B cell (primary cell): ENCODE measurements around the gene EXOC6. TPM values are rescaled to one million over a fixed set of nuclear protein-coding genes. Genes with fewer than 3 reads are reported as not detected.

Experiments
- ATAC-seq: fragments of 200-7000 bp; cut with Tn5 transposase; one replicate; pipeline ENCODE4 v1.10.0; 2021; ENCODE audit warnings: low read depth, mild to moderate bottlenecking, moderate number of reproducible peaks, moderate library complexity
- CTCF ChIA-PET: fragments of 350-600 bp; sonication (Branson Sonifier 250); formaldehyde crosslinking; loops from one replicate; lab custom pipeline; 2021; ENCODE audit warnings: antibody characterized with exemption, inconsistent platforms; lab: Charles Lee
- POLR2A ChIA-PET: fragments of 350-600 bp; sonication (Branson Sonifier 250); formaldehyde crosslinking; loops from one replicate; lab custom pipeline; 2021; ENCODE audit warnings: antibody characterized with exemption; lab: Charles Lee
- DNase-seq: peaks from one replicate; pipeline ENCODE4 v3.0.0; 2013
- H2AFZ ChIP-seq: 2 replicates; pipeline ENCODE4 v1.6.1; 2012; ENCODE audit warnings: mild to moderate bottlenecking, low read depth, low read length; ENCODE audit not compliant: insufficient read depth, poor library complexity, severe bottlenecking
- H3K27ac ChIP-seq, 2 donors: 1 replicate in 1 of 2; 2 replicates in 1 of 2; pipeline ENCODE4 v1.5.1; 2012 to 2013; ENCODE audit warnings: low read length in 2 of 2, mild to moderate bottlenecking in 2 of 2, moderate library complexity in 1 of 2
- H3K27me3 ChIP-seq, 4 experiments: fragments of 200-600 bp in 1 of 4; sonication (generic) in 1 of 4; replicated peaks in 1 of 4; 1 replicate in 2 of 4; 2 replicates in 2 of 4; pipeline versions ENCODE4 v1.6.1 to v1.7.0; 2013 to 2016; ENCODE audit warnings: low read length in 3 of 4, mild to moderate bottlenecking in 2 of 4, mixed read lengths in 1 of 4, moderate library complexity in 1 of 4; ENCODE audit not compliant: insufficient read depth in 4 of 4, control insufficient read depth in 3 of 4; ENCODE audit errors: control extremely low read depth in 1 of 4
- H3K36me3 ChIP-seq, 2 experiments: replicated peaks in 1 of 2; 1 replicate in 1 of 2; 2 replicates in 1 of 2; pipeline versions ENCODE4 v1.6.1 to v1.7.1; 2013; ENCODE audit warnings: low read length in 1 of 2; ENCODE audit not compliant: insufficient read depth in 2 of 2, control insufficient read depth in 1 of 2; ENCODE audit errors: control extremely low read depth in 1 of 2, extremely low read depth in 1 of 2
- H3K4me1 ChIP-seq, 2 donors: fragments of 200-600 bp in 1 of 2; sonication (generic) in 1 of 2; 1 replicate in 1 of 2; 2 replicates in 1 of 2; pipeline versions ENCODE4 v1.5.1 to v1.6.1; 2013 to 2017; ENCODE audit warnings: low read length in 2 of 2; ENCODE audit not compliant: control insufficient read depth in 2 of 2, insufficient read depth in 2 of 2
- H3K4me2 ChIP-seq: replicated peaks from 2 replicates; pipeline ENCODE3; 2012; ENCODE audit warnings: mild to moderate bottlenecking, low read depth, low read length; ENCODE audit not compliant: poor library complexity, severe bottlenecking
- H3K4me3 ChIP-seq, 5 experiments: fragments of 200-600 bp in 1 of 5; sonication (generic) in 1 of 5; 1 replicate in 3 of 5; 2 replicates in 2 of 5; pipeline versions ENCODE4 v1.5.1 to v1.7.0; 2011 to 2016; ENCODE audit warnings: low read length in 4 of 5, mild to moderate bottlenecking in 4 of 5, low read depth in 2 of 5, control low read depth in 1 of 5, moderate library complexity in 1 of 5; ENCODE audit not compliant: insufficient read depth in 1 of 5; ENCODE audit errors: control extremely low read depth in 1 of 5, extremely low read depth in 1 of 5
- H3K79me2 ChIP-seq: fragments of 200-600 bp; sonication (generic); one replicate; pipeline ENCODE4 v1.6.0; 2016; ENCODE audit warnings: low read length; ENCODE audit not compliant: control insufficient read depth, insufficient read depth
- H3K9ac ChIP-seq: fragments of 200-600 bp; sonication (generic); 2 replicates; pipeline ENCODE4 v1.6.1; 2017; ENCODE audit warnings: mild to moderate bottlenecking, low read length, moderate library complexity
- H3K9me3 ChIP-seq, 3 donors: one replicate each; pipeline versions ENCODE4 v1.6.1 to v1.7.1; 2013; ENCODE audit warnings: low read length in 2 of 3; ENCODE audit not compliant: control insufficient read depth in 2 of 3, insufficient read depth in 1 of 3; ENCODE audit errors: control extremely low read depth in 1 of 3
- H4K20me1 ChIP-seq: 2 replicates; pipeline ENCODE4 v1.6.0; 2012; ENCODE audit warnings: mild to moderate bottlenecking, low read length; ENCODE audit not compliant: insufficient read depth, control insufficient read depth, poor library complexity, severe bottlenecking
- H3K27ac Mint-ChIP-seq: one replicate; pipeline ENCODE4 v1.8.0; 2021; ENCODE audit warnings: mixed read lengths
- H3K27me3 Mint-ChIP-seq: one replicate; pipeline ENCODE4 v1.8.0; 2021; ENCODE audit warnings: mixed read lengths
- H3K4me1 Mint-ChIP-seq: one replicate; pipeline ENCODE4 v1.8.0; 2021; ENCODE audit warnings: mixed read lengths
- H3K4me3 Mint-ChIP-seq: one replicate; pipeline ENCODE4 v1.8.0; 2021; ENCODE audit warnings: mixed read lengths
- H3K9me3 Mint-ChIP-seq: one replicate; pipeline ENCODE4 v1.8.0; 2022; ENCODE audit warnings: mixed read lengths; ENCODE audit not compliant: insufficient read depth
- EZH2 ChIP-seq: IDR thresholded peaks from 2 replicates; pipeline ENCODE4 v1.6.1; 2012; ENCODE audit warnings: borderline replicate concordance, low read depth, mild to moderate bottlenecking, moderate library complexity, low read length; ENCODE audit not compliant: insufficient read depth, poor library complexity, severe bottlenecking
- whole genome bisulfite sequencing: methylation state at CpG from one replicate; pipeline ENCODE4 v1.1.5; 2013; ENCODE audit warnings: missing lambda C conversion rate; ENCODE audit not compliant: insufficient coverage; 5-methylcytosine and 5-hydroxymethylcytosine counted together
- intact Hi-C: fragments of 100-400 bp; cut with micrococcal nuclease; formaldehyde crosslinking; loops from one replicate; pipeline ENCODE4 v1.10.0; 2022
- polyA plus RNA-seq: library from polyadenylated mRNA; depleted of rRNA; stranded (reverse); fragments of >200 nt; gene quantifications from 2 replicates; pipeline ENCODE4 v1.2.3, GENCODE V29; 2012
- total RNA-seq, 2 donors: library from RNA; stranded (reverse); fragments of 120-200 nt in 1 of 2; gene quantifications; 1 replicate in 1 of 2; 2 replicates in 1 of 2; pipeline versions ENCODE4 v1.2.3 to v1.2.4, GENCODE V29; 2013 to 2022
- TF ChIP-seq, protein P1 (sequence below): fragments of 200-600 bp; IDR thresholded peaks from one replicate; pipeline ENCODE4 v1.8.0; 2022; ENCODE audit warnings: antibody characterized with exemption, mild to moderate bottlenecking

Gene EXOC6
- total and polyA plus RNA-seq, 2 donors (not counting 1 experiment from before 2014, with no cell fraction given): 7.9 to 22.6 TPM

DNA sequence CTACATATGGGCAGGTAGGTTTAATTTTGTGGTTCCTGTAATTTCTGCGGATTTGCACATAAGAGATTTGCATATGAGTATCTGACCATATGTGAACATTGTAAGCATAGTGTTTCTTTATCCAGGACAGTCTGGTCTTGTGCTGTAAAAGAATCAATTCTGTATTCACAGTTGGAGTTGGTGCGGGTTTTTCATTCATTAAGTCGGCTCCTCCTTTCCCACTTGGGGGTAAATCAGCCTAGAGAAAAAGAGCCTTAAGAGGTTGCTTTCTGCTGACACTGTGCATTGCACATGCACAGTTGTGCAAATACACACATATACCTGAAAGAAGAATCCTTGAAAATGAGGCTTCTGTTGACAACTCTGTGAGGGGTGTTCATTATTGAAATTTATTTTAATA is 206.2 kb downstream of the EXOC6 start:
- no peak for ATAC-seq

DNA sequence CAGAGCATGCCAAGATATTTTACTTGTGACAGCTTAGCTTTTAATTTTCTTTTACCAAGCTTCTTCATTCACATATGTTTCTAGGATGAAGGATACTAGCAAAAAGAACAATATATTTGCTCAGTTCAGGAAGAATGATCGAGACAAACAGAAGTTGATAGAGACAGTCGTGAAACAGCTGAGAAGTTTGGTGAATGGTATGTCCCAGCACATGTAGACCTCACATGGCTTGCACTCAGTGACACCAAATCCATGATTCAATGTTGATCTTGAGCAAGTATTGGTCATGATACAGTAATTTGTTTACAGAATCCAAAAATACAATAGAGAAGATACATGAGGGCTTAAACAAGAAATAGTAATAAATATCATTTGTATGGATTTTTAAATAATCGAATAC is 209.8 kb downstream of the EXOC6 start:
- no peak overlapping the region for H3K9ac ChIP-seq
- no peak for ATAC-seq
- WGBS: 100% methylated on average over 2 of the region's 3 CpGs
- Mint-ChIP-seq H3K9me3 (no peaks in the 10 kb centered on the region), H3K4me3 (no peak overlapping the region), H3K27me3 (peaks cover 18% of the 10 kb centered on the region), H3K4me1 (peaks cover 18% of the 10 kb centered on the region), H3K27ac (no peak overlapping the region)
- TF ChIP-seq, protein P1, sequence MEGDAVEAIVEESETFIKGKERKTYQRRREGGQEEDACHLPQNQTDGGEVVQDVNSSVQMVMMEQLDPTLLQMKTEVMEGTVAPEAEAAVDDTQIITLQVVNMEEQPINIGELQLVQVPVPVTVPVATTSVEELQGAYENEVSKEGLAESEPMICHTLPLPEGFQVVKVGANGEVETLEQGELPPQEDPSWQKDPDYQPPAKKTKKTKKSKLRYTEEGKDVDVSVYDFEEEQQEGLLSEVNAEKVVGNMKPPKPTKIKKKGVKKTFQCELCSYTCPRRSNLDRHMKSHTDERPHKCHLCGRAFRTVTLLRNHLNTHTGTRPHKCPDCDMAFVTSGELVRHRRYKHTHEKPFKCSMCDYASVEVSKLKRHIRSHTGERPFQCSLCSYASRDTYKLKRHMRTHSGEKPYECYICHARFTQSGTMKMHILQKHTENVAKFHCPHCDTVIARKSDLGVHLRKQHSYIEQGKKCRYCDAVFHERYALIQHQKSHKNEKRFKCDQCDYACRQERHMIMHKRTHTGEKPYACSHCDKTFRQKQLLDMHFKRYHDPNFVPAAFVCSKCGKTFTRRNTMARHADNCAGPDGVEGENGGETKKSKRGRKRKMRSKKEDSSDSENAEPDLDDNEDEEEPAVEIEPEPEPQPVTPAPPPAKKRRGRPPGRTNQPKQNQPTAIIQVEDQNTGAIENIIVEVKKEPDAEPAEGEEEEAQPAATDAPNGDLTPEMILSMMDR: no peak
- TF ChIP-seq EZH2: no peak
- POLR2A ChIA-PET: no interaction called here
- no peak overlapping the region for H3K27ac ChIP-seq
- no peaks in the 10 kb centered on the region for H3K79me2 ChIP-seq
- intact Hi-C loops: no loop called here
- H3K4me1 ChIP-seq: peaks cover 23 to 26% of the 10 kb centered on the region in 2 donors
- CTCF ChIA-PET: no interaction called here
- H3K27me3 ChIP-seq: peaks cover 0 to 15% (median 9%) of the 10 kb centered on the region in 4 experiments
- no peak for DNase-seq
- no peak overlapping the region for H3K4me2 ChIP-seq
- peaks cover 0 to 7% (median 0%) of the 10 kb centered on the region in 3 donors for H3K9me3 ChIP-seq
- H2AFZ ChIP-seq: no peak overlapping the region
- H4K20me1 ChIP-seq: peaks cover 4% of the 10 kb centered on the region
- H3K36me3 ChIP-seq: peaks cover 3 to 11% of the 10 kb centered on the region in 2 experiments
- H3K4me3 ChIP-seq: no peak overlapping the region

More for the DNA sequence above, 206.2 kb downstream of the EXOC6 start:
- H3K9me3 Mint-ChIP-seq: no peaks in the 10 kb centered on the region
- H3K27me3 Mint-ChIP-seq: peaks cover 6% of the 10 kb centered on the region
- intact Hi-C loops: no loop called here
- Histone ChIP-seq H3K27me3 (peaks cover 0 to 5% (median 0%) of the 10 kb centered on the region in 4 experiments), H3K79me2 (no peaks in the 10 kb centered on the region), H3K36me3 (peaks cover 3 to 11% of the 10 kb centered on the region in 2 experiments), H3K4me2 (no peak overlapping the region), H4K20me1 (no peaks in the 10 kb centered on the region), H2AFZ (no peak overlapping the region), H3K4me1 (no peaks in the 10 kb centered on the region), H3K9me3 (no peaks in the 10 kb centered on the region), H3K4me3 (no peak overlapping the region), H3K27ac (no peak overlapping the region), H3K9ac (no peak overlapping the region)
- ChIA-PET CTCF (interaction anchor here (0.7 kb wide), 1 partner anchor 26 kb away, joined by 3 read pairs; no protein-coding TSS in a partner anchor), POLR2A (no interaction called here)
- no peaks in the 10 kb centered on the region for H3K4me1 Mint-ChIP-seq
- no peak overlapping the region for H3K27ac Mint-ChIP-seq
- no peak overlapping the region for H3K4me3 Mint-ChIP-seq
- no peak for TF ChIP-seq EZH2
- TF ChIP-seq, protein P1: no peak
- WGBS: 100% methylated on average over 1 of the region's 3 CpGs
- no peak for DNase-seq
